Liver (tissue), 9 donors: ENCODE results near the gene KCNT1. TPM values are rescaled to one million over a fixed set of nuclear protein-coding genes. Genes with fewer than 3 reads are reported as not detected.

Experiments used
- DNase-seq: peaks from one replicate; pipeline ENCODE4 v3.0.0-alpha.2; 2017; ENCODE audit warnings: low spot score
- H3K27ac ChIP-seq, 2 donors: one replicate each; pipeline ENCODE4 v1.7.0; 2013; ENCODE audit warnings: inconsistent platforms in 2 of 2, low read length in 2 of 2, control low read depth in 1 of 2, low read depth in 1 of 2, mild to moderate bottlenecking in 1 of 2
- H3K27me3 ChIP-seq, 4 donors: one replicate each; pipeline versions ENCODE4 v1.6.1 to v1.7.0; 2013; ENCODE audit warnings: low read length in 3 of 4, inconsistent platforms in 1 of 4, mild to moderate bottlenecking in 1 of 4, moderate library complexity in 1 of 4; ENCODE audit not compliant: control insufficient read depth in 4 of 4, insufficient read depth in 4 of 4
- H3K36me3 ChIP-seq, 4 donors: one replicate each; pipeline versions ENCODE4 v1.6.1 to v1.7.0; 2013; ENCODE audit warnings: low read length in 3 of 4, mild to moderate bottlenecking in 3 of 4, low read depth in 1 of 4, moderate library complexity in 1 of 4; ENCODE audit not compliant: control insufficient read depth in 4 of 4, insufficient read depth in 3 of 4
- H3K4me1 ChIP-seq, 4 donors: one replicate each; pipeline versions ENCODE4 v1.6.1 to v1.7.0; 2013; ENCODE audit warnings: low read length in 3 of 4, mild to moderate bottlenecking in 3 of 4, moderate library complexity in 1 of 4; ENCODE audit not compliant: control insufficient read depth in 4 of 4, insufficient read depth in 4 of 4
- H3K4me3 ChIP-seq, 3 donors: one replicate each; pipeline versions ENCODE4 v1.6.1 to v1.7.0; 2013; ENCODE audit warnings: low read length in 3 of 3, control low read depth in 1 of 3, low read depth in 1 of 3, mild to moderate bottlenecking in 1 of 3
- H3K9ac ChIP-seq, 2 donors: one replicate each; pipeline ENCODE4 v1.7.0; 2013; ENCODE audit warnings: low read length in 2 of 2, mild to moderate bottlenecking in 2 of 2, moderate library complexity in 2 of 2, control low read depth in 1 of 2, low read depth in 1 of 2
- H3K9me3 ChIP-seq, 4 donors: one replicate each; pipeline versions ENCODE4 v1.6.1 to v1.7.0; 2013; ENCODE audit warnings: low read length in 3 of 4; ENCODE audit not compliant: control insufficient read depth in 4 of 4
- ATF3 ChIP-seq: IDR thresholded peaks from 2 replicates; pipeline ENCODE4 v1.6.1; 2016; ENCODE audit warnings: antibody characterized with exemption
- CTCF ChIP-seq: fragments of 150-350 bp; IDR thresholded peaks from 2 replicates; pipeline ENCODE4 v1.5.1; 2017; ENCODE audit warnings: improper control_type of control experiment, low read depth, low read length; ENCODE audit not compliant: missing input control
- EGR1 ChIP-seq, 2 donors: IDR thresholded peaks; 2 replicates each; pipeline ENCODE4 v1.6.1; 2016 to 2018; ENCODE audit warnings: antibody characterized with exemption in 2 of 2, low read depth in 2 of 2
- FOXA1 ChIP-seq: IDR thresholded peaks from 2 replicates; pipeline ENCODE4 v1.6.1; 2016; ENCODE audit warnings: antibody characterized with exemption
- FOXA2 ChIP-seq: IDR thresholded peaks from 2 replicates; pipeline ENCODE4 v1.6.1; 2016; ENCODE audit warnings: antibody characterized with exemption
- GABPA ChIP-seq, 2 donors: IDR thresholded peaks in 1 of 2; conservative IDR thresholded peaks in 1 of 2; 2 replicates each; pipeline ENCODE4 v1.6.1; 2016; ENCODE audit warnings: antibody characterized with exemption in 2 of 2, mild to moderate bottlenecking in 1 of 2, moderate library complexity in 1 of 2
- HNF4A ChIP-seq, 2 donors: conservative IDR thresholded peaks; 2 replicates each; pipeline ENCODE4 v1.6.1; 2016; ENCODE audit warnings: antibody characterized with exemption in 2 of 2, mild to moderate bottlenecking in 2 of 2
- HNF4G ChIP-seq: IDR thresholded peaks from 2 replicates; pipeline ENCODE4 v1.6.1; 2016; ENCODE audit warnings: antibody characterized with exemption
- JUND ChIP-seq, 2 donors: IDR thresholded peaks; 2 replicates each; pipeline ENCODE4 v1.6.1; 2016; ENCODE audit warnings: antibody characterized with exemption in 2 of 2
- NR2F2 ChIP-seq: IDR thresholded peaks from 2 replicates; pipeline ENCODE4 v1.6.1; 2016; ENCODE audit warnings: antibody characterized with exemption
- RAD21 ChIP-seq, 2 donors: IDR thresholded peaks; 2 replicates each; pipeline ENCODE4 v1.6.1; 2016; ENCODE audit warnings: antibody characterized with exemption in 2 of 2, mild to moderate bottlenecking in 2 of 2
- RXRA ChIP-seq, 2 donors: IDR thresholded peaks; 2 replicates each; pipeline ENCODE4 v1.6.1; 2017 to 2018; ENCODE audit warnings: antibody characterized with exemption in 2 of 2, mild to moderate bottlenecking in 1 of 2
- SP1 ChIP-seq: IDR thresholded peaks from 2 replicates; pipeline ENCODE4 v1.6.1; 2018; ENCODE audit warnings: antibody characterized with exemption, mild to moderate bottlenecking
- TAF1 ChIP-seq: conservative IDR thresholded peaks from 2 replicates; pipeline ENCODE4 v1.6.1; 2016; ENCODE audit warnings: antibody characterized with exemption, mild to moderate bottlenecking
- YY1 ChIP-seq: IDR thresholded peaks from 2 replicates; pipeline ENCODE4 v1.6.1; 2016; ENCODE audit warnings: antibody characterized with exemption, mild to moderate bottlenecking
- WGBS: extraction: QIAGEN DNeasy Blood & Tissue Kit; methylation state at CpG from one replicate; pipeline ENCODE4 v1.1.7; 2013; 5-methylcytosine and 5-hydroxymethylcytosine counted together
- polyA plus RNA-seq, 2 donors: library from polyadenylated mRNA; stranded (reverse) in 1 of 2; unstranded in 1 of 2; fragments of 200-250 nt in 1 of 2; fragments of >200 nt in 1 of 2; fragmentation: Nextera tagmentation in 1 of 2; extraction: Ambion mirVana in 1 of 2; gene quantifications; one replicate each; pipeline versions ENCODE4 v1.2.1 to v1.2.3, GENCODE V29; 2013 to 2015
- total RNA-seq, 2 donors: library from RNA; depleted of rRNA; stranded (reverse); fragments of >200 nt; gene quantifications; one replicate each; pipeline ENCODE4 v1.2.3, GENCODE V29; 2014
- TF ChIP-seq, protein P1 (sequence below): IDR thresholded peaks from 2 replicates; pipeline ENCODE4 v1.6.1; 2016; ENCODE audit warnings: antibody characterized with exemption
- TF ChIP-seq, protein P2 (sequence below): IDR thresholded peaks from 2 replicates; pipeline ENCODE4 v1.6.1; 2016; ENCODE audit warnings: antibody characterized with exemption, mild to moderate bottlenecking
- TF ChIP-seq, protein P3 (sequence below): IDR thresholded peaks from 2 replicates; pipeline ENCODE4 v1.6.1; 2016; ENCODE audit warnings: antibody characterized with exemption
- donor health status: healthy.
- donor health status: healthy.
- donor health status: healthy.
- donor health status: healthy.
- donor health status: healthy.

KCNT1 gene
- total and polyA plus RNA-seq, 4 donors: 0.08 TPM; not detected in 2

DNA sequence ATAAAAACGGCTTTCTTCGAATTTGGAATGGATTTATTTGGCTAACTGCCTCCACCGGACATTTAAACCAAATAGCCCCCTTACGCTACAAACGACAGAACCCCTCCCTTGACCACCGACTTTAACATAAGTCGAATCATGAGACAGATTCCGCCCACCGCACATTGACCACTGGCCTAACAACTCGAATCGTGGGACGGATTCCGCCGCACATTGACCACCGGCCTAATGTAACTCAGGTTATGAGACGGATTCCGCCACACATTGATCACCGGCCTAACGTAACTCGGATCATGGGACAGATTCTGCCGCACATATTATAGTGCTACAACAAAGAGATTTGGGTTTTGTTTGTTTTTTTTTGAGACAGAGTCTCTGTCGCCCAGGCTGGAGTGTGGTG, 41.6 kb upstream of the KCNT1 start:
- Histone ChIP-seq H3K4me3 (no peak overlapping the region), H3K27ac (no peak overlapping the region), H3K9me3 (no peaks in the 10 kb centered on the region), H3K27me3 (no peaks in the 10 kb centered on the region), H3K4me1 (no peaks in the 10 kb centered on the region), H3K36me3 (no peaks in the 10 kb centered on the region), H3K9ac (no peak overlapping the region)
- no peak for TF ChIP-seq RAD21 (IDR thresholded peaks at IDR 0.05)
- no peak for DNase-seq
- WGBS: 93% methylated on average over 22 of the region's 22 CpGs

DNA sequence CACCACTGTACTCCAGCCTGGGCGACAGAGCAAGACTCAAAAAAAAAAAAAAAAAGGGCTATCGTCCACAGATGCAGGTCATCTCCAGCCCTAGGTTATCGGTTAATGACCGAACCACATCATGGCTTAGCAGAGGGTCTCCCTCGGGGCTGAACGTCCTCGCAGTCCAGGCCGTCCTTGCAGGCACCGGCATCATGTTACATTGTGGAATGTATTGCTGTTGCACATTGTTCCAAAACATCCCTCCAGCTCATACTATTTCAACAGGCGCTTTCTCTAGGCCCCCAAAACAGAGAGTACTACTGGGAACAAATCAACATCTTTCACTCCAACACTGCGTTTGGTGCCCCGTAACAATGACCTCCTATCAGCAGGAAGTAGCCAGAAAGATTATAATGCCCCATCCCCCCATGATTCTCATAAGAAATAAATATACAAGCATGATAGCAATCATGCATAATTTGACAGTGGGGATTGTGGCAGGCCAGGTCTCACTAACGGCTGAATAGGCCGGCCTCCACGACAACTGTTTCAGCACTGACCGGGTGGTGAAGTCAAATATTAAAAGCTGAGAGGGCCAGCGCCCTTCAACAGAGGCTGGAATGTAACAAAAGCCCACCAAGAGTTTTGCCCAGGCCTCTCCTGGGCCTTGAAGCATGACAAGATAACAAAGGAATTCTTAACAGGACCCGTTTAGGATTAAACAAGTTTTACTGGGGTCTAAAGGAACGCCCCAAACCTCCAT, 40.0 kb upstream of the KCNT1 start:
- TF ChIP-seq, protein P1, sequence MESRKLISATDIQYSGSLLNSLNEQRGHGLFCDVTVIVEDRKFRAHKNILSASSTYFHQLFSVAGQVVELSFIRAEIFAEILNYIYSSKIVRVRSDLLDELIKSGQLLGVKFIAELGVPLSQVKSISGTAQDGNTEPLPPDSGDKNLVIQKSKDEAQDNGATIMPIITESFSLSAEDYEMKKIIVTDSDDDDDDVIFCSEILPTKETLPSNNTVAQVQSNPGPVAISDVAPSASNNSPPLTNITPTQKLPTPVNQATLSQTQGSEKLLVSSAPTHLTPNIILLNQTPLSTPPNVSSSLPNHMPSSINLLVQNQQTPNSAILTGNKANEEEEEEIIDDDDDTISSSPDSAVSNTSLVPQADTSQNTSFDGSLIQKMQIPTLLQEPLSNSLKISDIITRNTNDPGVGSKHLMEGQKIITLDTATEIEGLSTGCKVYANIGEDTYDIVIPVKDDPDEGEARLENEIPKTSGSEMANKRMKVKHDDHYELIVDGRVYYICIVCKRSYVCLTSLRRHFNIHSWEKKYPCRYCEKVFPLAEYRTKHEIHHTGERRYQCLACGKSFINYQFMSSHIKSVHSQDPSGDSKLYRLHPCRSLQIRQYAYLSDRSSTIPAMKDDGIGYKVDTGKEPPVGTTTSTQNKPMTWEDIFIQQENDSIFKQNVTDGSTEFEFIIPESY: no peak
- TF ChIP-seq NR2F2 (no peak), RAD21 (IDR thresholded peaks at IDR 0.05) (no peak), HNF4A (conservative IDR thresholded peaks at IDR 0.05) (no peak), FOXA2 (no peak), EGR1 (IDR thresholded peaks at IDR 0.05; ENCODE audit: low read depth in 2 of 2) (no peak), TAF1 (no peak), HNF4G (no peak), SP1 (no peak), YY1 (no peak), FOXA1 (no peak), ATF3 (no peak), CTCF (no peak), JUND (IDR thresholded peaks at IDR 0.05) (no peak), GABPA (IDR thresholded peaks at IDR 0.05 in 1 of 2, conservative IDR thresholded peaks at IDR 0.05 in 1 of 2) (no peak), RXRA (IDR thresholded peaks at IDR 0.05) (no peak)
- TF ChIP-seq, protein P2, sequence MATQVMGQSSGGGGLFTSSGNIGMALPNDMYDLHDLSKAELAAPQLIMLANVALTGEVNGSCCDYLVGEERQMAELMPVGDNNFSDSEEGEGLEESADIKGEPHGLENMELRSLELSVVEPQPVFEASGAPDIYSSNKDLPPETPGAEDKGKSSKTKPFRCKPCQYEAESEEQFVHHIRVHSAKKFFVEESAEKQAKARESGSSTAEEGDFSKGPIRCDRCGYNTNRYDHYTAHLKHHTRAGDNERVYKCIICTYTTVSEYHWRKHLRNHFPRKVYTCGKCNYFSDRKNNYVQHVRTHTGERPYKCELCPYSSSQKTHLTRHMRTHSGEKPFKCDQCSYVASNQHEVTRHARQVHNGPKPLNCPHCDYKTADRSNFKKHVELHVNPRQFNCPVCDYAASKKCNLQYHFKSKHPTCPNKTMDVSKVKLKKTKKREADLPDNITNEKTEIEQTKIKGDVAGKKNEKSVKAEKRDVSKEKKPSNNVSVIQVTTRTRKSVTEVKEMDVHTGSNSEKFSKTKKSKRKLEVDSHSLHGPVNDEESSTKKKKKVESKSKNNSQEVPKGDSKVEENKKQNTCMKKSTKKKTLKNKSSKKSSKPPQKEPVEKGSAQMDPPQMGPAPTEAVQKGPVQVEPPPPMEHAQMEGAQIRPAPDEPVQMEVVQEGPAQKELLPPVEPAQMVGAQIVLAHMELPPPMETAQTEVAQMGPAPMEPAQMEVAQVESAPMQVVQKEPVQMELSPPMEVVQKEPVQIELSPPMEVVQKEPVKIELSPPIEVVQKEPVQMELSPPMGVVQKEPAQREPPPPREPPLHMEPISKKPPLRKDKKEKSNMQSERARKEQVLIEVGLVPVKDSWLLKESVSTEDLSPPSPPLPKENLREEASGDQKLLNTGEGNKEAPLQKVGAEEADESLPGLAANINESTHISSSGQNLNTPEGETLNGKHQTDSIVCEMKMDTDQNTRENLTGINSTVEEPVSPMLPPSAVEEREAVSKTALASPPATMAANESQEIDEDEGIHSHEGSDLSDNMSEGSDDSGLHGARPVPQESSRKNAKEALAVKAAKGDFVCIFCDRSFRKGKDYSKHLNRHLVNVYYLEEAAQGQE: no peak
- TF ChIP-seq, protein P3, sequence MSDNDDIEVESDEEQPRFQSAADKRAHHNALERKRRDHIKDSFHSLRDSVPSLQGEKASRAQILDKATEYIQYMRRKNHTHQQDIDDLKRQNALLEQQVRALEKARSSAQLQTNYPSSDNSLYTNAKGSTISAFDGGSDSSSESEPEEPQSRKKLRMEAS: no peak
- Histone ChIP-seq H3K4me3 (no peak overlapping the region), H3K27ac (no peak overlapping the region), H3K27me3 (no peaks in the 10 kb centered on the region), H3K36me3 (no peaks in the 10 kb centered on the region), H3K9me3 (no peaks in the 10 kb centered on the region), H3K9ac (no peak overlapping the region), H3K4me1 (no peaks in the 10 kb centered on the region)
- no peak for DNase-seq
- 63% methylated on average over 19 of the region's 19 CpGs for WGBS
